ENCODE results near the gene GALNT14.

GALNT14 gene

DNA sequence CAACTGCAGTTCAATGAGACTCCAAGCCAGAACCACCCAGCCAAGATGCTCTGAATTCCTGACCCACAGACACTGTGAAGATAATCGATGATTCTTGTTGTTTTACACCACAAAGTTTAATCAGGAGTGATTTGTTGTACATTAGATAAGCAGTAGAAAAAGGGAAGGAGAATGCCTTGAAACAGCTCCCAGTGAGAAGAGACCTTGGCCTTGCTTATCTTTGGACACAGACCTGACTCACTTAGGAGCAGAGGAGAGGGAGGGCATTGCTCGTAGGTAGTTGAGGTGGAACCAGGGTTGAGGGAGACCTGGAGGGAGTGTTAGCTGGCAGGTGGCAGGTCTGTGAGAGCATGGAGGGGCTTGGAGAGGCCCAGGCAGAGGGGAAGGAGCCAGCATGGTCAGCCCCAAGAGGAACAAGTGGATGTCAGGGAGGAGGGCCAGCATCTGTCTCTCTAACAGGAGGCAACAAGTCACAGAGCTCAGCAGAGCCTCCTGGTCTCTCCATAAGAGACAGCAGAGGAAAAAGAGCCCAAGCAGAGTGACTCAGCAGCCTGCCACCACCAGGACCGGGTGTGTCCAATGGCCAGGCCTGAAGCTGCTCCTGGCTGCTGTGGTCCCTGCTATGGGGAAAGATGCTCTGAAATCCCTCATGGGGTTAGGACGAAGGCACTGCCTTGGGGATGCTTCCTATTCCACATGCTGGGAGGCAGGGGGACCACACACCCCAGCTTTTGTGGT lies 169.4 kb downstream of the GALNT14 start:
- DNase-seq: no peak

DNA sequence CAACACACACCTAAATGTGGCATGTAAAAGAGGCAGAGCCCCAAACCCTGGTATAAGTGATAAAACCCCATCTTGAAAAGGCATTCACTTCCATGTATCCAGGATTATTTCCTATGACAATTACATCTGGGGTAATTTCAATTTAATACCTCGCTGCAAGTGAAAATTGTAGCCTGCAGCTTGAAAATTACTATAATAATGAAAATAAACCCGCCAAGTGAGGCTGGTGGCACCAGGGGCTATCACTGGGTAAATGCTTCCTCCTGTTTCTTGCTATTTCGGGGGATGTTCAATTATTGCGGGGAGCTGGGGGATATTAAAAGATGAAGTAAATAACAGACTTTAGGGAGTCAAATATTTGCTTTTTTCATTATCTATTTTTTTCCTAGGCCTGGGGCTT lies 171.5 kb downstream of the GALNT14 start:
- DNase-seq: no peak

DNA sequence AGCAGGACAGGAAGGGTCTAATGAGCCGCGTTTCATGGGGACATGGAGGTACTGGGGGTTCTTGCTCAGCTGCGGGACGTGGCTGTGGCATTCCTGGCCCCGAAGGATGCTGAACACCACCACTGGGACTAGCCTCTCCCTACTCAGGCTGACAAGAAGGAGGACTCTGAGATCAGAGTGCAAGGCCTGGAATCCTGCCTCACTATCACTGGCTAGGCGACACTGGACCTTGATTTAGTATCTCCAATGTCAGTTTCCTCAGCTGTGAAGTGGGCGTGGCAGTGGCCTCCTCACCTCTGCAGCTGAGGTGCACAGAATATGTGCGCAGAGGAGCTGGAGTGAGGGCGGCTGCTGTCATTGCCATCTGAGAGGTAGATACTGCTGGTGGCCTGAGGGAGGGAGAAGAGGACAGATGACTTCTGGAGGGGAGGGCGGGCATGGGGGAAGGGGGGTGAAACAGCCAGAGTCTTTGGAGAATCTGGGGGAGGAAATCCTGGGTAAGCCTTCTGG lies 173.2 kb downstream of the GALNT14 start:
- no peak for DNase-seq

DNA sequence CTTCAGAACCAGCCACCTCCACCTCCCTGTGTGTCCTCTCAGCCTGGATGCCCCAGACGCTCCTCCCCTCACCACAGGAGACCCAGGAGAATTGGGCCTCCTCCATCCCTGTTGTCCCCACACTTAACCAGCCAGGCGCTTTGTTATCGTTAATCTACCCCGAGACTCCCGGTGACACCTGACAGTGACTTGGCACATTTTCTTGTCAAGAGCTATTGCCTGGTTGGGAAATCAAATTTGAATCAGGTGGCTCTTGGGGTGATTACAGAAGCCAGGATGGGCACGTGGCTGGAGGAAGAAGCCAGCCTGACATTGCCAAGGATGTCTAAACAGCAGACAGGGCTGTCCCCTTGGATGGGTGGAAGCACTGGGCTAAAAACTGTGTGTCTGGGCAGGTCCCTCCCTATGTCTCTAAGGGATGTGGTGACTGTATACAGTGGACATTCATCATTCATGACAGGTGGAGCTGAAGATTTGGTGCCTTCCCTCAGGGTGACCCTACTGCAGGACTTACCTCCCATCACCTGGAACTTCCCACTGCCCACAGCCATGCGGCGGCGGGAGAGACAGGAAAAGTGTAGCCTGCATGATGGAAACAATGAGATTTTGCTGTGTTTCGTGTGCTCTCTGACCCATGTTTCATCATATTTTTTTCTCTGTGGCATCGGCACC lies 173.8 kb downstream of the GALNT14 start:
- no peak for DNase-seq

DNA sequence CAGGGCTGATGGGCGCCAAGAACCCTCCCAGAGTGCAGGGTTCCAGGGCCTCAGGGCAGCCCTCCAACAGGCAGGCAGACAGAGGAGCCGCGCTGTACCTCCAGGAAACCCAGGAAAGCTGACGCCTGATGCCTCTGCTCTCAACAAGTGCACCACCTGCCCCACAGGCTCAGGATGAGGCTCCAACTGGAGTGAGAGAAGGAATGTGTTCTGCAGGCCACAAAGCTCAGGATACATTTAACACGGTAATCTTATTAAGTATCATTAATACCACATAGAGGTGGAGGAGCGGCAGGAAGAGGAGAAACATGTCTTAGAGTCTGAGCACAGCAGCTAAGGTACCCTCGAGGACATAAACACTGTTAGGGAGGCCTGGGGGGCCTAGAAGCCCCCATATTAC lies 175.1 kb downstream of the GALNT14 start:
- no peak for DNase-seq

DNA sequence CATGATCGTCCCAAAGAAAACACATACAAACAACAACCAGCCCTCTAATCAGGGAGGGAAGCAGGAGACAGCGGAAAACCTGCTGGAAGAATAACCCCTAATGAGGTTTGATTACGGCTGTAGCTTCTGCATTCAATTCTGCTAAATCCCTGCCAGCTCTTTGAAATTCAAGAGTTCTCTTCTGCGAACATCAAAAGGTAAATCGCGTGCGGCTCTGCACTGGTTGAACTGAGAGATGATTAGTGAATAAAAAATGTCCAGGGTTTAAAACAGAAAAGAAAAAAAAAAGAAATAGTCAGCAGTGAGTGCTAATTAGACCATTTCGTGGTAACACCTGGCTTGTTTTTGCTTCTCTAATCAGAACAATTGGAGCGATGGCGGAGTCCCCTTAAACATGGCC lies 178.0 kb downstream of the GALNT14 start:
- DNase-seq: no peak

DNA sequence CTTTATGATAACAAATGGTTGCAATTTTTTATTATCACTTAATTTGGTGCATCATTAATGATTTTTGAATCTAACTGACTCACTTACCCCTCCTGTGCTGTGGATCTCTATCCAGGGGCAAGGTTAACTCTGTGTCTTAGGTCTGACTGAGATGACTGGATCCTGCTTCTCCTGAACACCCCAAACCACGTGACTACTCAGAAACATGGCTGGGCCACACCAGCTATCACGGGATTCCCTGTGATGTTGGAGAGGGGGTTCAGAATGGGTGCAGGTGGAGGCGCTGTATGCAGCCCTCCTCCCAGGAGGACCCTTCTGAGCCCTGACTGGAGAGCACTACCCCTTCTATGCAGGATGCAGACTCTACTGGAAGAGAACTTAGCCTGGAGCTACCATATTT lies 178.6 kb downstream of the GALNT14 start:
- no peak for DNase-seq

DNA sequence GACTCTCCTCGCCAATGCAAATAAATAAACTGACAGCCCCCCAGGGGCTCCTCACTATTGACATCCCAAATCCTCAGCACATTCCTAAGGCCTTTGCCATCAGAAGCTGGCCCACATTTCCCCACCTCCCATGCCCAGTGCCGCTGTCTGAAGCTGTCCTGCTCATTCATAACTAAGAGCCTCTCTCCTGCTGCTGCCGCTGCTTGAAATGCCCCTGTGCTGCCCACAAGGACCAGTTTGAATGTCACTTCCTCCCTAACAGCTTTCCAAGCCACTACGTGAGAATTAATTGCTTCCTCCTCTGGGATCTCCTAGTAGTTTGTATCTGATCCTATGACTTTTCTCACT lies 179.3 kb downstream of the GALNT14 start:
- no peak for DNase-seq

DNA sequence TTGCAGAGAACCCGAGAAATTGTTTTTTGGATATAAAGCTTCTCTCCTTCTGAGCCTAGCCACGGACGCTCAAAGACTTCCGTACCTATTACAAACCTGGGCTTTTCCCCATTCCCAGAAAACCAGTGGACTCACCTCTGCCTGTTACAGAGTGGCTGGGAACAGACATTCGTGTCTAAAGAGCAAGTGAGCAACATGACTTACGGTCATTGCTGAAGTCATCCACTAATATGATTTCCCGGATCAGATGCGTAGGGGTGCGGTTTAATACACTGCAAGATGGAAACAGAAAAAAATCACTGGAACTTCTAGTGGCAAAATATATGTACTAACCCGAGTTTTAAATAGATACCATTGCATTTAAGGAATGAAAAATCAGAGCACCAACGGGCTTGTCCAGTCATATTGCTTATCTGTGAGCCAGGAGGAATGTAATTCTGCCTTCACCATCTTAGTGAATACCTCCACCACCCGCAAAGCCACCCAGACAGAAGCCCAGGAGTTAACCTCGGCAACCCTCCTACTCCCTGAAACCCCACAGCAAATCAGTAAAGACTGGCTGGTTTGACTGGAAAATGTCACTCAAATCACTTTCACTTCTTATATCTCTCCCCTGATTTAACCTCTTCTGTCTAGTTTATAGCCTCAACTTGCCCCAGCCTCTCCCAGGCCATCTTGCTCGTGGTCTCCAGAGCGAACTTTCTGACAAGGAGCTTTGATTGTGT lies 179.9 kb downstream of the GALNT14 start:
- DNase-seq: no peak

DNA sequence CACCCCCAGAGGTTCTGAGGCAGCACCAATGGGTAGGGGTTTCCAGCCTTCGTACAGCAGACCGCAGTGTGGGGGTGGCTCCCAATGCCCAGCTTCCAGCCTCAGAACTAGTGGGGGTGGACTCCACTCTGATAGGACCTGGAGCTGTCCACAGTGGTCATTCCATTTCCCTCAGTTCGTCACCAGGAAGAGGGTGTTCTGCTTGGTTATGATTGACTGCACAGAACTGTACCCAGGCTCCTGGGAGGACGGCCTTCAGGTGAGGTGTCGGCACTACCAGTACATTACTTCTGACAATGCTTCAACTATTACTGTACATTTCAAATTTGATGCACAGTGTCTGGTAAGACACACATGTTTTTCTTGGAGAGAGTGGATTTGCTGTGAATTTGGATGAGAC lies 180.6 kb downstream of the GALNT14 start:
- no peak for DNase-seq

DNA sequence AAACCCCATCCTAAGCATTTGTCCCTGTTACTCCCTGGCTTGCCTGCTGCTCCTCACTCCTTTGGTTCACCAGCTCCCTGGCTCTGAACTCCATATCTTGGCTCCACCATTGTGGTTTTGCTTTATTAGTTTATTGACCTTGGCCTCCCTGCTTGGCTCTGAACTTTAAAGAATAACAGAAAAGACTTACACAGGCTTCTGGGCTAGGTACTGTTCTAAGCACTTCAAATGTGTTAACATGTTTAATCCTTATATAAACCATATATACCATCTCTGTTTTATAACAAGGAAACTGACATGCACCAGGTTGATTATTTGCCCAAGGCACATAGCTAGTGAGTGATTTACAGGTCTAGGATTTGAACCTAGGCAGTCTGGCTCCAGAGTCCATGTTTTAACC lies 181.2 kb downstream of the GALNT14 start:
- DNase-seq: no peak

DNA sequence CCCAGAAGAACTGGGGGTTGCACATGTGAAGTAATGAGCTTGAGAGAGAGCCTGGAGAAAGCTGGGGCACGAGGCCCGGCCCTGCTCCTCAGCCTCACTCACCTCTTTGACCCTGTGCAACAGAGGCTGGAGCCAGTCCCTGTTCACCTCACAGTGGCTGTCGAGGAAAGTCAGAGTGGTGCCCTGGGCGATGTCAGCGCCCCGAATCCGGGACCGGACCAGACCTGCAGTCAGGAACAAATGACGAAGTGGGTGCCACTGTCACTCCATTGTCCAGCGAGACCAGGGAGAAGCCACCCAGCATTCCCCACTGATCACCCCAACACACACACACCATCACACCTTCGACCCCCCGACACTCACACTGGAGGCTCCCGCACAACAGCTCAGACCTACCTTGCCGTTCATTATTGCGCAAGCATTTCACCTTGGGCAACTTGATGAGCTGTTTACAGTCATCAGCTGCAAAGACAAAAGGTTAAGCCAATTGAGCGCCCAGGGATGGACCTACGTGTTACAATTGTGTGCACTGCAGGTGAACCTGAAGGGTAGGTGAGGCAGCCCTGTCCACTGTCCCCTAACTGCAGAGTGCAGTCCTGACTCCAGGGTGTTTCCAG lies 182.6 kb downstream of the GALNT14 start:
- DNase-seq: no peak

DNA sequence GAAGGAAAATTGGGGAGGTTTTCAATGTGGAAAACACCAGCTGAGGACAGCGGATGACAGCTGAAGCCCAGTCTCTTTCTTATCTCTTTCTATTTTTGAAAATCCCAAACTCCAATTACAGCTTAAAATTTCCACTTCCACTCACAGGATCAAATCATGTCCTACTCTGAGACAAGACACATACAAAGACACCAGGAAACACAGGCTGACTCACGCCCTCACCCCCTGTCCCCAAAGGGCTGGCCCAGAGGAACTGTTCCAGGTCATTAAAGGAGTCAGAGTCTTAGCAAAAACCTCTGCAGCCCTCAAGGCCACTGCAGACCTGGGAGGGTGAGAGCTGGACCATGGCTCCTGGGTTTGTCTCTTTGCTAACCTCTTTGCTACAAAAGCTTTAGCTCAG lies 187.9 kb downstream of the GALNT14 start:
- no peak for DNase-seq

DNA sequence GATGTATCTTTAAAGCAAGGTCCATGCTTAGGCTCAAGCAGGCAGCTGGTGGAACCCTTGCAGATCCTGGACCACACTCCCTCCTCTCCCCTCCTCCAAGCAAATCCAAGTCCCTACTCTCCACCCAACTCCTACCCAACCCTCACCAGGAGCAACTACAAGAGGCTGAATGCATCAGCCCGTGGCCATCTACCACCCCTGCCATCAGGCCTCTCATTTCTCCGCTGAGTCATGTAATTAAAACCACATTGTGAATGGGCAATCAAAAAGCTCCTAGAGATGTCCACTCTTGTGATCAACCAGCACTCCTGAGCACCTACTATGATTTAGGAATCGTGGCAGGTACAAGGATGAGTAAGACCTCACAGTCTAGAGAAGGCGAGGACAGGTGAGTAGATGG lies 188.8 kb downstream of the GALNT14 start:
- no peak for DNase-seq

DNA sequence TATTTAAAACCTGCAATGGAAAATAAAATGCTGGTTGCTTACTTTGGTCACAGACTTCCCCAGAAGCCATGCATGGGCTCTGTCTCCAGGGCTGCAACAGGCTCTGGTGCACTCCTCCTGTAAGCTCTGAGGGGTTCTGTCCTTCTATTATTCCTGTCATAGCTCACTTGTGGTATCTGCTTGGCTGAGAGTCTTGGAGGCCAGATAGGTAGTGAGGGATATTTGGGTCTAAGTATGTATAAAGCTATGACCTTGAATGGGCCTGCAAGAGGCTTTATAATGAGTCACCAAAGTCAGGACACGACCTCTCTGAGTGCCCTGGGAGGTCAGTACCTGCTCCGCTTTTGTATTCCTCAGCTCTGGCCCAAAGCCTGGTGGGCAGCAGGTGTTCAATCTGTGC lies 189.4 kb downstream of the GALNT14 start:
- no peak for DNase-seq

DNA sequence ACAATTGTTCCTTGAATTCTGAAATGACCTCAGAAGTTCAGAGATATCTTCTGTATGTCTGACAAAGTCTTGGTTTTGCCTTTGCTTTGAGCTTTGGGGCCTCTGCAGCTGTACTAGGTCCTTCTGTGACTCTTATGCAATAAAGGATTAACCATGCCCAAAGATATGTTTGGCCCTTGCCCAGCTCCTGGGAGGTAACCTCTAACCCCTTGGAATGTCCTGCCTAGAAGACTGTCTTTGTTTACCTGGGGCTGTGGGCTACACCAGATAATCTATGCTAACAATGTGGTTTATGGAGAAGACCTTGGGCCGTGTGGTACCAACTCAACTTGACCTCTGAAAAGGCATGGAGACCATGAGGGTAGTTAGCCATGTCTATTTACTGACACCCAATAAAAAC lies 190.1 kb downstream of the GALNT14 start:
- no peak for DNase-seq

DNA sequence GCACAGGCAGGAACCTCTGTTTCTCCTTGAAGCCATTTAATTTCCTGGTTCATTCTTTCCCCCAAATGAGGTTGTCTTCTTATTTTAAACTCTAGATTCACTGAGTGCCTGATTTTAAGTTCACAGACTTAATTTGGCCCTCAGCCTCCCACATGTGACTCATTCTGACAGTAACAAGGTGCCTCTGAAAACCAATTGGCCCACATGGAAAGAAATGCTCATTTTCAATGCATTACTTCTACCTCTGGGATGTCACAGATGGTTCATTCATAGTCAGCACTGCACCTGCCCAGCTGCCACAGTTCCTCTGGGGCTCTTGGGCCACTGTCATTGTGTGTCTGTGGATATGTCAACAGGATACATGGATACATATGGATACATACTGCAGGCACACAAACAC lies 190.6 kb downstream of the GALNT14 start:
- no peak for DNase-seq

DNA sequence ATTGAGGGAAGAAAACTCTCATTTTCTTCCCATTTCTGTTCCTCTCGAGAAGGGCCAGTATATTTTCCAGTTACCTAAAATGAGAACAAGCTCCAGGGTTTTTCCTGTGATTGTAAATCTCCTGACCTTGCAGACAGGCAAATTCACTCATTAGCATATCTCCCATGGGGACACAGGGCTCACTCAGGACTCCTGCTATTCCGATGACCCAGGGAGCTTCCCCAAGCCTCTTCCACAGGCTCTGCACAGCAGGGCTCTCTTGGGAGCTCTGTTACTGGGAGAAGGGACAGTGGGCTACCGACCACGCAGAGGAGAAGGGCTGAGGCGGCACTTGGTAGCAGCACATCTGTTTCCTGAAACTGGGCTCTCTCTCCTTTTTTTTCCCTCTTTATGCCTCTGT lies 195.8 kb downstream of the GALNT14 start:
- DNase-seq: no peak

DNA sequence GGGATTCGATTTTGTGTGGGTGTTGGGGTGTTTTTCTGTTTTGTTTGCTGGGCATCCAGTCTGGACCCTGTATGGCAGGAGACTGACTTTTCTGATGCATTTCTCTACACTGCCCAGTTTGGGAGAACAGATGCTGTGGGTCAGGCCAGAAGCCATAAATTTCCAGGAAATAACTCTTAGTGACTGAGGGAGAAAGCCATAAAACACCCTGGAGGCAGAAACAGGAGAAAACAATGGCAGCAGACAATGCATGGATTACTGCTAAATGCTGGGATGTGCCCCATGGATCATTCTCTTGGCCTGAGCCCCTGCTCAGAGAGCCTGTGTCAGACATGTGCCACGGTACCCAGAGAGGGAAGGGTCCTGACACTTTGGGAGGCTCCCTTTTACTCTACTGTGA lies 197.4 kb downstream of the GALNT14 start:
- DNase-seq: no peak

DNA sequence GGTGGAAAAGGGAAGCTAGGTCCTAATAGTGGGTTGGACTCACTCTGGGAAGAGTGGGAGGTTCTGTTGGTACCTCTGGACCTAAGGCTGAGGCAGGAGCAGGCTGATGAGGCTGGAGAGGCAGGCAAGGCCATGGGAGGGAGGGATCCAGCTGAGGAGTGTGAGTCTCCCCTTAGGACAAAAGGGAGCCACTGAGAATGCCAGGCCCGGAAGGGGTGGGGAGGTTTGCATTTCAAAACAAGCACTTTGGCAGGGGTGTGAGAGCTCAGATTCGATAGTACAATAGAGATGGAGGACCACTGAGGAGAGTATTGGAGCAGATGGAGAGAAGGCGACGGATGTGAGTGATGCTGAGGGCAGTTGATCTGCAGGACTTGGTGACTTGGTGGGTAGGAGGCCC lies 198.9 kb downstream of the GALNT14 start:
- no peak for DNase-seq

DNA sequence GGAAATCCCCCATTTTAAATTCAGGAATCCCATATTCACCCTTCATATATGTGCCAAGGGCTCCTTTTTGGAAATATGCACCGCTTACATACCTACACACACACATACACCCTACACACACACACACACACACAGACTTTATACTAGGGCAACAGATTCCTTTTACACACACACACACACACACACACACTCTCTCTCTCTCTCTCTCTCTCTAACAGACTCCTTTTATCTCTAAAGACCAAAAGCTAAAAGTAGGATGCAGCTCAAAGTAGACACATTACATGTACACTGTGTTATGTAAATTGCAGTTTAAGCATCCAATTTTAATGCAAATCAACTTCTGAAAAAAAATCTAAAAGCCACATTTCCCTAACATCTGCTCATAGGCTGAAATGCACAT lies 200.0 kb downstream of the GALNT14 start:
- no peak for DNase-seq

DNA sequence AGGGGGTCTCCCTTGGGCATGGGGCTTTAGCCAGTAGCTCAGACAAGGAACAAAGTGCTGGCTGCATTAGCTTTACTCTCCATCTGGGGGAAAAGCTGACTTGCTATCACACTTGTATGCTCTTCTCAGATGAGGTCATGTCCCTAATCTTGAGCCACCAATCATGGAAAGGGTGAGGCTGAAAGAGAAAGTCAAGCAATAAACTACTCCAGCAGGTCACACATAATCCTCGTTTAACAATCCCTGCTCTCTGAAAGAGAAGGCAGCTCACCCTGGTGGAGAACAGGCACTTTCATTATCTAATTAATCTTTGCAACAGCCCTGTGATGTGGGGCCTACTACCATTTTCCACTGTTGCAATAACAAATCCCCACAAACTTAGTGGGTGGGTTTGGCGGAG lies 201.3 kb downstream of the GALNT14 start:
- no peak for DNase-seq

DNA sequence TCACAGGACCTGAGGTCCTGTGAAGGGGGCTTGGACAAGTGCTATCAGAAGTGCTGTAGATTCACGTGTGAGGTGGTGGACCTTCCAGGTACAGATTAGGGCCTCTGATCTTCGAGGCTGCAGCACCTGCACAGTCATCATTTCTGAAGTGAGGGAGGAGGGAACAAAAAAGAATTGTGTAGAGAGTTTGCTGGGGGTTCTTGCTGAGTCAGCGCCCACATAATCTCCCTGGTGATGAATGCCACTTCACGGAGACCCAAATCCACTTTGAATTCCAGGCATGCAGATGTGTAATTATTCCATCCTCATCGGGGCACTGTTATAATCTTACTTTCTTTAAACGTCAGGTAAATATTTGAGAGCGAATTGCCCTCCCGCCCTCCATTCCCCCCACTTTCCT lies 202.4 kb downstream of the GALNT14 start:
- DNase-seq: no peak

DNA sequence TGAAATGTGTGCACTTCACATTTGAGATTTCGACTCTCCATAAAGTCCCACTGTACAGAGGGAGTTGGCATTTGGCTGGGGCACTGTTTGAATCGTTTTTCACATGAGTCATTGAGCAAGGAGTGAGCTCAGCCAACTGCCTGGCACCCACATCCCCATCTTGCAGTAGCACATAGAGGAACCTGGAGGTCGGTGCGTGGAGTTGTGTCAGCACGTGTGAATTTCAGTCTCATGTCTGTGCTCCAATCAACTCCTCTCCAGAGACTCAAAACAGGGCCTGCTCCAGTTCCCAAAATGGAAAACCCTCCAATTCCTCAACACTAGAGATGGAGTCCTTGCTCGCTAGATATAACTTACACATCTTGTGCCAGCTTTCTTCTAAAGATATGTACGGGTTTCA lies 204.2 kb downstream of the GALNT14 start:
- DNase-seq: no peak

All from activated CD8-positive, alpha-beta memory T cell treated with anti-CD3 and anti-CD28 coated beads, Interleukin-2, amount 50 U/mL, for 4 hours (primary cell).